OCI-LY3 (cell line): ENCODE measurements around the gene SLC6A2.

Source experiments
- H2AFZ ChIP-seq: fragments of 200-600, 300-600 bp; shearing (Covaris generic); 2 replicates; pipeline ENCODE4 v1.6.0; 2014; ENCODE audit warnings: antibody characterized with exemption, low read depth, low read length
- H3K27ac ChIP-seq: fragments of 200-600, 300-600 bp; sonication (generic); 2 replicates; pipeline ENCODE4 v1.5.1; 2014; ENCODE audit warnings: mild to moderate bottlenecking, low read length, moderate library complexity, mixed read lengths
- H3K27me3 ChIP-seq: fragments of 200-600, 300-600 bp; sonication (generic); 2 replicates; pipeline ENCODE4 v1.6.1; 2014; ENCODE audit warnings: low read depth, low read length, mixed read lengths
- H3K36me3 ChIP-seq: fragments of 200-600, 300-600 bp; sonication (generic); replicated peaks from 2 replicates; pipeline ENCODE3; 2014; ENCODE audit warnings: low read depth, low read length, mixed read lengths
- H3K4me1 ChIP-seq: fragments of 300-600, 200-600 bp; sonication (generic); 2 replicates; pipeline ENCODE4 v1.6.1; 2014; ENCODE audit warnings: low read length, mixed read lengths
- H3K4me2 ChIP-seq: fragments of 200-600, 300-600 bp; sonication (generic); 2 replicates; pipeline ENCODE4 v1.6.1; 2014; ENCODE audit warnings: low read length, mixed read lengths
- H3K4me3 ChIP-seq: fragments of 300-600, 200-600 bp; sonication (generic); 2 replicates; pipeline ENCODE4 v1.5.1; 2014; ENCODE audit warnings: antibody characterized with exemption, mild to moderate bottlenecking, low read length, moderate library complexity
- H3K79me2 ChIP-seq: fragments of 300-600, 200-600 bp; shearing (Covaris generic); 2 replicates; pipeline ENCODE4 v1.6.1; 2014; ENCODE audit warnings: mild to moderate bottlenecking, low read length, mixed read lengths
- H3K9ac ChIP-seq: fragments of 300-600, 200-600 bp; shearing (Covaris generic); 2 replicates; pipeline ENCODE4 v1.6.0; 2014; ENCODE audit warnings: mild to moderate bottlenecking, low read length, moderate library complexity
- H3K9me3 ChIP-seq: fragments of 200-600, 300-600 bp; shearing (Covaris generic); 2 replicates; pipeline ENCODE4 v1.6.1; 2014; ENCODE audit warnings: low read length, mixed read lengths; ENCODE audit not compliant: insufficient read depth
- H4K20me1 ChIP-seq: fragments of 200-600, 300-600 bp; sonication (generic); 2 replicates; pipeline ENCODE4 v1.6.1; 2016; ENCODE audit warnings: low read length, mixed read lengths; ENCODE audit not compliant: insufficient read depth
- EZH2phosphoT487 ChIP-seq: fragments of 200-600 bp; shearing (Covaris generic); IDR thresholded peaks from 2 replicates; pipeline ENCODE4 v1.6.1; 2018; ENCODE audit warnings: antibody characterized with exemption, mixed run types, low read depth
- TF ChIP-seq, protein P1 (sequence below): fragments of 200-600, 300-600 bp; sonication (generic); IDR thresholded peaks from 2 replicates; pipeline ENCODE4 v1.5.1; 2014; ENCODE audit warnings: antibody characterized with exemption, low read length, low read depth

The SLC6A2 gene

DNA sequence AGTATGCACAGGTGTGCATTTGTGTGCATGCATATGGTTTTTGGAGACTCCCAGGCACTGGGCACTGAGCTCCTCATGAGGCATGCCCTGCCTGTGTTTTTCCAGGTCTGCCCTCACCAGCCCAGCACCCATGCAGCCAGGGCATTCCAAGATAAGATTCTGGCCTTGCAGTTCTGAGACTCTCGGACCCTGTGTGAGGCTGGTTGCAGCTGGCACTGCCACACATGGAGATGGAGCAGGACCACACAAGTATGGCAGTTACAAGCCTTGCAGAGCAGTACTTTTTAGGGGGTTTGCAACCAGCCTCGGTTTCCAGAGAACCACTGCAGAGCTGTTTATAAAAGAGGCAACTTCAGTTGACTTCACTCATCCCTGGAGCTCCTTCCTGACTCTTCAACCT is 10.2 kb downstream of the SLC6A2 start:
- Histone ChIP-seq H3K27me3 (no peaks in the 10 kb centered on the region), H3K9me3 (no peaks in the 10 kb centered on the region), H3K27ac (no peak overlapping the region), H2AFZ (no peak overlapping the region), H3K9ac (no peak overlapping the region), H3K4me3 (no peak overlapping the region), H3K4me1 (no peaks in the 10 kb centered on the region), H3K4me2 (no peak overlapping the region), H4K20me1 (no peaks in the 10 kb centered on the region), H3K79me2 (no peaks in the 10 kb centered on the region), H3K36me3 (no peaks in the 10 kb centered on the region)
- TF ChIP-seq, protein P1, sequence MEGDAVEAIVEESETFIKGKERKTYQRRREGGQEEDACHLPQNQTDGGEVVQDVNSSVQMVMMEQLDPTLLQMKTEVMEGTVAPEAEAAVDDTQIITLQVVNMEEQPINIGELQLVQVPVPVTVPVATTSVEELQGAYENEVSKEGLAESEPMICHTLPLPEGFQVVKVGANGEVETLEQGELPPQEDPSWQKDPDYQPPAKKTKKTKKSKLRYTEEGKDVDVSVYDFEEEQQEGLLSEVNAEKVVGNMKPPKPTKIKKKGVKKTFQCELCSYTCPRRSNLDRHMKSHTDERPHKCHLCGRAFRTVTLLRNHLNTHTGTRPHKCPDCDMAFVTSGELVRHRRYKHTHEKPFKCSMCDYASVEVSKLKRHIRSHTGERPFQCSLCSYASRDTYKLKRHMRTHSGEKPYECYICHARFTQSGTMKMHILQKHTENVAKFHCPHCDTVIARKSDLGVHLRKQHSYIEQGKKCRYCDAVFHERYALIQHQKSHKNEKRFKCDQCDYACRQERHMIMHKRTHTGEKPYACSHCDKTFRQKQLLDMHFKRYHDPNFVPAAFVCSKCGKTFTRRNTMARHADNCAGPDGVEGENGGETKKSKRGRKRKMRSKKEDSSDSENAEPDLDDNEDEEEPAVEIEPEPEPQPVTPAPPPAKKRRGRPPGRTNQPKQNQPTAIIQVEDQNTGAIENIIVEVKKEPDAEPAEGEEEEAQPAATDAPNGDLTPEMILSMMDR: no peak
- TF ChIP-seq EZH2phosphoT487: no peak

DNA sequence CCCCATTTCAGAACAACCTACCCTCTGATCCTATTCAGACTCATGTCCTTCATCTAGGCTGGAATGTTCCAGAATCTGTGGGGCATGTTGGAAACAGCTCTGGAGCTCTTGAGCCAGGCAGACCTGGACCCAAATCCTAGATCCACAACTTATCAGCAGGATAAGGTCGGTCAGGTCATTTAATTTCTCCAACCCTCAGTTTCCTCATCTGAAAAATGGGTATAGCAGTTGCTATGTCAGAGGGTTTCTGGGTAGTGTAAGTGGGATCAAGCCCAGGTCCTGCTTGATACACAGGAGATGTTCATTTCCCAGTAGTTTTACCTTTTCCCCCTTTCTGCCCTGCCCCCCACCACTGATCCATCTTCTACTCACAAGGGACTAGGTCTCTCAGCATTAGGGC is 12.0 kb downstream of the SLC6A2 start:
- H3K9ac ChIP-seq: no peak overlapping the region
- TF ChIP-seq, protein P1: no peak
- no peak for TF ChIP-seq EZH2phosphoT487
- no peak overlapping the region for H2AFZ ChIP-seq
- no peaks in the 10 kb centered on the region for H4K20me1 ChIP-seq
- H3K36me3 ChIP-seq: no peaks in the 10 kb centered on the region
- H3K27me3 ChIP-seq: no peaks in the 10 kb centered on the region
- no peaks in the 10 kb centered on the region for H3K4me1 ChIP-seq
- no peak overlapping the region for H3K4me2 ChIP-seq
- no peaks in the 10 kb centered on the region for H3K9me3 ChIP-seq
- no peaks in the 10 kb centered on the region for H3K79me2 ChIP-seq
- H3K27ac ChIP-seq: no peak overlapping the region
- H3K4me3 ChIP-seq: no peak overlapping the region

DNA sequence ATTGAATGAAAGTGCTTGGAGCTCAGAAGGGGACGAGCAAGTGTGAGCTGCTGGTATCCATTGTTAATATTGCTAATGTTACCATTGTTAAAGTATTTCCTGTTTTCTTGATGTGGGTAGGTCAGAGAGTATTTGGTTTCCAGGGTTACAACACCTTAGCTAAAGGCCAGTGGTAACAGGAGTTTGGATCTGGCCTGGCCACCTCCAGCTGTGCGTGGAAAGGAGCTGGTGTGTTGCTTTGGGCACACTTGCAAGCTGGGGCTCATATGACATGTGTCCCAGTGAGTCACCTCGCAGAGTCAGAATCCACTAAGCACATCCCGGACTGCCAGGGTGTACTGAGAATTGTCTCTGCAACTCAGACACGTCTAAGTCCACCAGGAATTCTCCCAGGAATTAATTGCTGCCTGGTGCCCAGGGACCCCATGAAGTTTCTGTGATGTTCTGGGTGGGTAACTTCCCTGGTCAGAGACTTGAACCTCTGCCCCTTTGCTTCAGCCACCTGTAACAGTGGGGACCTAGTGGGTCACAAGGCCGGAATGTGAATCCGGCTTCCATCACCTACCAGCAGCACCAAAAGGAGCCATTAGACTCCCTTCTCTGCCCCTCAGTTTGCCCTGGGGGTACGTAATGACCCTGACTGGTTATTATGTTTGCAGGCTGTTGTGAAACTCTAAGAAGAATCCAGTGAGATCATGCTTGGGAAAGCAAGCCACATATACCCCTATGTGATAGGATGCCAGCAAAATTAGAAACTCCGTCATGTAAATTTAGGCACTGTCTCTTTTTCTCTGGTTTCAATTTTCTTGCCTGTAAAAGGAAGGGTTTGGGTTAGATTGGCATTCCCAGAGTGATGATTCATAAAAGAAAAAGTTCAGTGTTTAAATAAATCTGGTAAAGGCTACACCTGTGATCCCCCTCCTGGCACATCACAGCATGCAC is 12.8 kb downstream of the SLC6A2 start:
- Histone ChIP-seq H3K27ac (no peak overlapping the region), H3K9ac (no peak overlapping the region), H2AFZ (no peak overlapping the region), H3K36me3 (no peaks in the 10 kb centered on the region), H3K4me3 (no peak overlapping the region), H3K9me3 (no peaks in the 10 kb centered on the region), H4K20me1 (no peaks in the 10 kb centered on the region), H3K27me3 (no peaks in the 10 kb centered on the region), H3K4me2 (no peak overlapping the region), H3K4me1 (no peaks in the 10 kb centered on the region), H3K79me2 (no peaks in the 10 kb centered on the region)
- TF ChIP-seq, protein P1: no peak
- no peak for TF ChIP-seq EZH2phosphoT487

DNA sequence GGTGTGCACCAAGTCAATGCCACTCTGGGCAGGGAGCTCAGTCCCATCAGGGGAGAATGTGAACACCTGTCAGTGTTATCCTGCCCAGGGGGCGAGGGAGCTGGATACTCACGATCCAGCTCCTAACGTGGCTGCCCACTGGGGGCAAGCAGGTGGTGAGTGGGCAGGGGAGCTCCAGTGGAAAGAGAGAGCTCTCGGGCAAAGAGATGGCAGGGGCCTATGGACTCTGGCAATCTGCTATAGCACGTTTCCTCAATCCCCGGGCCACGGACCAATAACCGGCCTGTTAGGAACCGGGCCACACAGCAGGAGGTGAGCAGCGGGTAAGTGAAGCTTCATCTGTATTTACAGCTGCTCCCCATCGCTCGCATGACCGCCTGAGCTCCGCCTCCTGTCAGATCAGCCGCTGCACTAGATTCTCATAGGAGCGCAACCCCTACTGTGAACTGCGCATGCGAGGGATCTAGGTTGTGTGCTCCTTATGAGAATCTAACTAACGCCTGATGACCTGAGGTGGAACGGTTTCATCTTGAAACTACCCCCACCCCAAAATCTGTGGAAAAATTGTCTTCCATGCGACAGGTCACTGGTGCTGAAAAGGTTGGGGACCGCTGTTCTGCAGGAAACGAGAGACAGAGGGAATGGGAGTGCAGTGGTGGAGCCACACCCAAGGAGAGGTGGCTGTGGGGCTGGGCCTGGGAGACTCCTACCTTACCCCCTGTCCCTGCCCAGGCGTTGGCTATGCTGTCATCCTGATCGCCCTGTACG is 15.6 kb downstream of the SLC6A2 start:
- no peak overlapping the region for H3K4me2 ChIP-seq
- H3K27ac ChIP-seq: no peak overlapping the region
- H3K9ac ChIP-seq: no peak overlapping the region
- no peaks in the 10 kb centered on the region for H3K79me2 ChIP-seq
- H3K9me3 ChIP-seq: no peaks in the 10 kb centered on the region
- no peak overlapping the region for H3K4me3 ChIP-seq
- H3K4me1 ChIP-seq: no peaks in the 10 kb centered on the region
- TF ChIP-seq, protein P1: no peak
- no peak for TF ChIP-seq EZH2phosphoT487
- no peaks in the 10 kb centered on the region for H4K20me1 ChIP-seq
- H3K36me3 ChIP-seq: no peaks in the 10 kb centered on the region
- H3K27me3 ChIP-seq: no peaks in the 10 kb centered on the region
- no peak overlapping the region for H2AFZ ChIP-seq
